NCI-H2171 (cell line): Measurements from ENCODE around the gene NBPF9.
"Not testable (repeated sequence)": the region's sequence is repeated elsewhere in the genome, so short reads cannot be mapped to it uniquely, and the experiment has no call there.

Experiments used
- DNase-seq: peaks from one replicate; lab custom pipeline; 2025; lab: John Stamatoyannopoulos, UW

The NBPF9 gene

GRCh38 chr1:149012599-149012998 lies 90.8 kb downstream of the NBPF9 start:
- DNase-seq, result not testable (repeated sequence)

GRCh38 chr1:149009761-149010160 lies 93.6 kb downstream of the NBPF9 start:
- DNase-seq, result not testable (repeated sequence)

- not testable (repeated sequence) for DNase-seq
Observed at GRCh38 chr1:149008769-149009168, 94.6 kb downstream of the NBPF9 start.

- DNase-seq, result not testable (repeated sequence)
Observed at GRCh38 chr1:149008326-149008725, 95.0 kb downstream of the NBPF9 start.
